Activated B cell treated with CpG ODN at 0.5 μM for 24 hours (primary cell): Measurements from ENCODE around the gene TRERF1. TPM values are rescaled to one million over a fixed set of nuclear protein-coding genes. Genes with fewer than 3 reads are reported as not detected.
A peak's percentile ranks its signal among the peaks of the same experiment; 100 is the strongest.

Experiments used
- ATAC-seq: fragments of 200-7000 bp; cut with Tn5 transposase; one replicate; pipeline ENCODE4 v1.10.0; 2021; ENCODE audit warnings: low read depth, mild to moderate bottlenecking, moderate library complexity
- CTCF ChIA-PET: fragments of 350-600 bp; sonication (Branson Sonifier 250); formaldehyde crosslinking; loops from one replicate; lab custom pipeline; 2021; ENCODE audit warnings: antibody characterized with exemption; lab: Charles Lee
- POLR2A ChIA-PET: fragments of 350-600 bp; sonication (Branson Sonifier 250); formaldehyde crosslinking; loops from one replicate; lab custom pipeline; 2021; ENCODE audit warnings: antibody characterized with exemption; lab: Charles Lee
- DNase-seq: peaks from one replicate; pipeline ENCODE4 v3.0.0; 2022
- H3K27ac Mint-ChIP-seq: one replicate; pipeline ENCODE4 v1.8.0; 2020; ENCODE audit warnings: mixed read lengths
- H3K27me3 Mint-ChIP-seq: one replicate; pipeline ENCODE4 v1.8.0; 2021; ENCODE audit warnings: mixed read lengths
- H3K36me3 Mint-ChIP-seq: one replicate; pipeline ENCODE4 v1.8.0; 2021; ENCODE audit warnings: low read depth, mixed read lengths
- H3K4me1 Mint-ChIP-seq: one replicate; pipeline ENCODE4 v1.8.0; 2021; ENCODE audit warnings: mixed read lengths
- H3K4me3 Mint-ChIP-seq: one replicate; pipeline ENCODE4 v1.8.0; 2020; ENCODE audit warnings: mild to moderate bottlenecking, mixed read lengths
- H3K9me3 Mint-ChIP-seq: one replicate; pipeline ENCODE4 v1.8.0; 2020; ENCODE audit warnings: mixed read lengths
- intact Hi-C: fragments of 100-400 bp; cut with micrococcal nuclease; formaldehyde crosslinking; loops from one replicate; pipeline ENCODE4 v1.15.1; 2024
- total RNA-seq: library from RNA; stranded (reverse); gene quantifications from 2 replicates; pipeline ENCODE4 v1.2.3, GENCODE V29; 2022
- TF ChIP-seq, protein P1 (sequence below): fragments of 200-600 bp; IDR thresholded peaks from one replicate; pipeline ENCODE4 v1.8.0; 2022; ENCODE audit warnings: antibody characterized with exemption, mild to moderate bottlenecking

Gene TRERF1
- total RNA-seq, 1 donor from 2014 or later, result 4.1 TPM

- POLR2A ChIA-PET, result interaction anchor here (0.5 to 1.0 kb wide), 2 partner anchors 10 to 70 kb away, joined by 3 read pairs; no protein-coding TSS in a partner anchor
- no peak for DNase-seq
- Mint-ChIP-seq H3K9me3 (no peaks in the 10 kb centered on the region), H3K4me3 (no peak overlapping the region), H3K27me3 (peaks cover 2% of the 10 kb centered on the region), H3K27ac (no peak overlapping the region), H3K4me1 (peaks cover 4% of the 10 kb centered on the region), H3K36me3 (no peaks in the 10 kb centered on the region)
- TF ChIP-seq, protein P1, sequence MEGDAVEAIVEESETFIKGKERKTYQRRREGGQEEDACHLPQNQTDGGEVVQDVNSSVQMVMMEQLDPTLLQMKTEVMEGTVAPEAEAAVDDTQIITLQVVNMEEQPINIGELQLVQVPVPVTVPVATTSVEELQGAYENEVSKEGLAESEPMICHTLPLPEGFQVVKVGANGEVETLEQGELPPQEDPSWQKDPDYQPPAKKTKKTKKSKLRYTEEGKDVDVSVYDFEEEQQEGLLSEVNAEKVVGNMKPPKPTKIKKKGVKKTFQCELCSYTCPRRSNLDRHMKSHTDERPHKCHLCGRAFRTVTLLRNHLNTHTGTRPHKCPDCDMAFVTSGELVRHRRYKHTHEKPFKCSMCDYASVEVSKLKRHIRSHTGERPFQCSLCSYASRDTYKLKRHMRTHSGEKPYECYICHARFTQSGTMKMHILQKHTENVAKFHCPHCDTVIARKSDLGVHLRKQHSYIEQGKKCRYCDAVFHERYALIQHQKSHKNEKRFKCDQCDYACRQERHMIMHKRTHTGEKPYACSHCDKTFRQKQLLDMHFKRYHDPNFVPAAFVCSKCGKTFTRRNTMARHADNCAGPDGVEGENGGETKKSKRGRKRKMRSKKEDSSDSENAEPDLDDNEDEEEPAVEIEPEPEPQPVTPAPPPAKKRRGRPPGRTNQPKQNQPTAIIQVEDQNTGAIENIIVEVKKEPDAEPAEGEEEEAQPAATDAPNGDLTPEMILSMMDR, result no peak
- intact Hi-C loops, result no loop called here
- ATAC-seq, result no peak
- CTCF ChIA-PET, result no interaction called here
Measured at GRCh38 chr6:42443312-42444060, 8.2 kb downstream of the TRERF1 start.

GRCh38 chr6:42441697-42442081, 10.0 kb downstream of the TRERF1 start:
- DNase-seq (no peak), ATAC-seq (no peak)
- no peaks in the 10 kb centered on the region for H3K9me3 Mint-ChIP-seq
- peaks cover 4% of the 10 kb centered on the region for H3K4me1 Mint-ChIP-seq
- POLR2A ChIA-PET, result interaction anchor here (1.5 kb wide), 1 partner anchor 11 kb away, joined by 8 read pairs; the partner anchor contains the start of gene TRERF1
- H3K27ac Mint-ChIP-seq, result no peak overlapping the region
- H3K36me3 Mint-ChIP-seq, result no peaks in the 10 kb centered on the region
- intact Hi-C loops, result no loop called here
- TF ChIP-seq, protein P1, result no peak
- CTCF ChIA-PET, result no interaction called here
- no peak overlapping the region for H3K4me3 Mint-ChIP-seq
- H3K27me3 Mint-ChIP-seq, result no peaks in the 10 kb centered on the region

- no peaks in the 10 kb centered on the region for H3K27me3 Mint-ChIP-seq
- ChIA-PET CTCF (no interaction called here), POLR2A (interaction anchor here (1.5 kb wide), 1 partner anchor 12 kb away, joined by 8 read pairs; the partner anchor contains the start of gene TRERF1)
- no peak for ATAC-seq
- H3K36me3 Mint-ChIP-seq, result no peaks in the 10 kb centered on the region
- TF ChIP-seq, protein P1, result no peak
- H3K4me3 Mint-ChIP-seq, result no peak overlapping the region
- no peaks in the 10 kb centered on the region for H3K9me3 Mint-ChIP-seq
- H3K27ac Mint-ChIP-seq, result no peak overlapping the region
- no peak for DNase-seq
- intact Hi-C loops, result no loop called here
- H3K4me1 Mint-ChIP-seq, result peaks cover 4% of the 10 kb centered on the region
Measured at GRCh38 chr6:42440778-42441696, 10.7 kb downstream of the TRERF1 start.

- ATAC-seq (no peak), DNase-seq (no peak)
- CTCF ChIA-PET, result no interaction called here
- Mint-ChIP-seq H3K27me3 (no peaks in the 10 kb centered on the region), H3K4me3 (no peak overlapping the region), H3K27ac (no peak overlapping the region), H3K9me3 (peaks cover 1% of the 10 kb centered on the region), H3K36me3 (peaks cover under 1% of the 10 kb centered on the region), H3K4me1 (peaks cover 4% of the 10 kb centered on the region)
- POLR2A ChIA-PET, result no interaction called here
- TF ChIP-seq, protein P1, result no peak
- intact Hi-C loops, result no loop called here
Measured at GRCh38 chr6:42440027-42440426, 11.7 kb downstream of the TRERF1 start.

DNA sequence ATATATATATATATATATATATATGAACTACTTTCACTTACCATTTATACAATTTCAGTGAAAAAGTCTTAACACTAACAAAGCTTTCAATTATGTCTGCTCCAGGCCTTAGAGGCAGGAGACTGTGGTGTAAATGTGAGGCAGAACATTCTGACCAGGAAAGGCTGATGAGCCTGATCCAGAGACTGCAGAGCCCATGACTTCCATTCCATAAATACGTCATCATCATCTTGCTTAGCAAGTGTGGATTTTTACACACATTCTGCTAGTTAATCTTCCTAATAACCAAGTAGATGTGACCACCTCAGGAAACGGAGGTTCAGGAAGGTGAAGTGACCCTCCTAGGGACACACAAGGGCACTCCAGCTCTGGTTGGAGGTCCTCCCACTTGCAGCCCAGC, 14.9 kb downstream of the TRERF1 start:
- intact Hi-C loops, result no loop called here
- no peaks in the 10 kb centered on the region for H3K27me3 Mint-ChIP-seq
- TF ChIP-seq, protein P1, result no peak
- peaks cover 9% of the 10 kb centered on the region for H3K9me3 Mint-ChIP-seq
- H3K4me3 Mint-ChIP-seq, result no peak overlapping the region
- POLR2A ChIA-PET, result interaction anchor here (0.6 kb wide), 1 partner anchor 16 kb away, joined by 3 read pairs; no protein-coding TSS in a partner anchor
- ATAC-seq (no peak), DNase-seq (no peak)
- peak overlapping the region; percentile 46 for H3K27ac Mint-ChIP-seq
- peaks cover 11% of the 10 kb centered on the region for H3K36me3 Mint-ChIP-seq
- peaks cover 2% of the 10 kb centered on the region for H3K4me1 Mint-ChIP-seq
- CTCF ChIA-PET, result no interaction called here
